ENCODE data around the gene KCNA1.

KCNA1 gene

DNA sequence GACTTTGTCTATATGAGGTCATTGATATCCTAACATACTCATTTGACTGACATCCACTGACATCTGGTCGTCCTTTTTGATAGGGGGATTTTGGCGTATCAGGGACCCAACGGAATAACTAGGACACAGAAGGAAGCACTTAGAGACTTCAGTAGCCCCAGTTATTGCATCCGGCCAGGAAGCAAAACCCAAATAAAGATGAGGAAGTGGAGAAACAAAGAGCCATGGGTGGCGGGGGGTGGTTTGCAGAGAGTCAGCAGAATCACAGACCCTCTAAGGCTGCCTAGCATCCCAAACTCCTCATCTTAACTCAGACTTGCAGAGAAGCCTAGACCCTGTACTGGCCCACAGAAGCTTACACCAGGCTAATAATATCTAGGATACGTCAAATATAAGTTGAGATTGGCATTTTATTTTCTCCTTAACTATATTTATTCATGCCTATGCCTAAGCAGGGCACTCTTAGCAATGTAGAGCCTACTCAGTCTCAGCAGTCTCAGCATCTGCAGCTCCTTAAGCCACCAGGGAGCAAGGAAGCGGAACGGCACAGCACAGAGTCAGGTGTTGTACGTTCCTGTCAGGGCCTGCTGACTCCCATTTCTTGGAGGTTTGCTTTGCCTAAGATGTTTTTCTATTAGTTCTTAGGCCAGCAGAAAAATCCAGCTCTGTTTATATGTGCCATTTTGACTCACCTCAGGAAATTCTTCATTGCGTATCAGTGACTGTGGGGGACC is 45.1 kb downstream of the KCNA1 start:
- no peak for DNase-seq (ENCODE audit: low read depth, low spot score)
- ChIA-PET POLR2A (no interaction called here), CTCF (no interaction called here)
- TF ChIP-seq, protein P1, sequence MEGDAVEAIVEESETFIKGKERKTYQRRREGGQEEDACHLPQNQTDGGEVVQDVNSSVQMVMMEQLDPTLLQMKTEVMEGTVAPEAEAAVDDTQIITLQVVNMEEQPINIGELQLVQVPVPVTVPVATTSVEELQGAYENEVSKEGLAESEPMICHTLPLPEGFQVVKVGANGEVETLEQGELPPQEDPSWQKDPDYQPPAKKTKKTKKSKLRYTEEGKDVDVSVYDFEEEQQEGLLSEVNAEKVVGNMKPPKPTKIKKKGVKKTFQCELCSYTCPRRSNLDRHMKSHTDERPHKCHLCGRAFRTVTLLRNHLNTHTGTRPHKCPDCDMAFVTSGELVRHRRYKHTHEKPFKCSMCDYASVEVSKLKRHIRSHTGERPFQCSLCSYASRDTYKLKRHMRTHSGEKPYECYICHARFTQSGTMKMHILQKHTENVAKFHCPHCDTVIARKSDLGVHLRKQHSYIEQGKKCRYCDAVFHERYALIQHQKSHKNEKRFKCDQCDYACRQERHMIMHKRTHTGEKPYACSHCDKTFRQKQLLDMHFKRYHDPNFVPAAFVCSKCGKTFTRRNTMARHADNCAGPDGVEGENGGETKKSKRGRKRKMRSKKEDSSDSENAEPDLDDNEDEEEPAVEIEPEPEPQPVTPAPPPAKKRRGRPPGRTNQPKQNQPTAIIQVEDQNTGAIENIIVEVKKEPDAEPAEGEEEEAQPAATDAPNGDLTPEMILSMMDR (IDR thresholded peaks at IDR 0.05; ENCODE audit: insufficient read depth, low read length, missing control alignments), result no peak
- no peak overlapping the region for H3K4me3 ChIP-seq (ENCODE audit: low read depth, low read length)

DNA sequence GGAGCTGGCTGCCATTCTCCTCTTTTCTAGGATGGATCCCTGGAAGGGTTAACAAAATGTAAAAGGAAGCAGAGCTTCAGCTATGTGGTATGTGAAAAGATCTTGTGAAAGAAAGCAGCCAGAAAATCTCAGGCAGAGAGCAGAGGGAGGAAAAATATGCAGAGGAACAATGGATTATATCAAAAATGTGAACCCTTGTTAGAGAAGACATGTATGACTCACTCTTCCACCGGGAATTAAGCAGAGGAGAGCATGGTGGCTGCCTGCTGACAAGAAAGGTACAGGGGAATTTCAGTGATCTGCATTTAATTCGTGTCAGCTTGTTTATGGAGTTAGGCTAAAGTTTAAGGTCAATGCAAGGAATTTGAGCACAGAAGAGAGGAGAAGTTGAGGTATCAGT is 46.3 kb downstream of the KCNA1 start:
- CTCF ChIA-PET, result interaction anchor here (1.0 to 1.3 kb wide), 2 partner anchors 98 to 101 kb away, joined by 3 to 10 read pairs; no protein-coding TSS in a partner anchor
- no peak for DNase-seq (ENCODE audit: low read depth, low spot score)
- H3K4me3 ChIP-seq (ENCODE audit: low read depth, low read length), result no peak overlapping the region
- TF ChIP-seq, protein P1 (IDR thresholded peaks at IDR 0.05; ENCODE audit: insufficient read depth, low read length, missing control alignments), result no peak
- POLR2A ChIA-PET, result no interaction called here

DNA sequence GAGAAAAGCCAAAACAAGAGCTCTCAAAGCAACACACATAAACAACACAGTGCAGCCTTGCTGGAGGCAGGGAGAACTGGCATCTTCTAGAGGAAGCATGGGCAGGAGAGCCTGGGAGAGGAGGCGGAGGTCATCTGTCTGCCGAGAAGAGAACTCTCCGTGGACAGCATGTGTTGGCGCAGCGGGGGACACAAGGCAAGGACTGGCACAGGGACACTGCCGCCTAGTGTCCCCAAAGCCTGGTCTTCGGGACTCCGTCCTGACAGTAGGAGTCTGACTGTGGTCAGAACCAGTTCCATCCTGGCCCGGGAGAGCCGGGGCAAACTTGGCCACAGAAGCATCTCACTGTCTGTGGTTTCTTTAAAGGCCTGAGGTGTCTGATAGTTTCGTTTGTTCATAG is 47.3 kb downstream of the KCNA1 start:
- no peak for DNase-seq (ENCODE audit: low read depth, low spot score)
- ChIA-PET CTCF (interaction anchor here (1.0 to 1.3 kb wide), 2 partner anchors 99 to 102 kb away, joined by 3 to 10 read pairs; no protein-coding TSS in a partner anchor), POLR2A (no interaction called here)
- H3K4me3 ChIP-seq (ENCODE audit: low read depth, low read length), result no peak overlapping the region
- TF ChIP-seq, protein P1 (IDR thresholded peaks at IDR 0.05; ENCODE audit: insufficient read depth, low read length, missing control alignments), result no peak

DNA sequence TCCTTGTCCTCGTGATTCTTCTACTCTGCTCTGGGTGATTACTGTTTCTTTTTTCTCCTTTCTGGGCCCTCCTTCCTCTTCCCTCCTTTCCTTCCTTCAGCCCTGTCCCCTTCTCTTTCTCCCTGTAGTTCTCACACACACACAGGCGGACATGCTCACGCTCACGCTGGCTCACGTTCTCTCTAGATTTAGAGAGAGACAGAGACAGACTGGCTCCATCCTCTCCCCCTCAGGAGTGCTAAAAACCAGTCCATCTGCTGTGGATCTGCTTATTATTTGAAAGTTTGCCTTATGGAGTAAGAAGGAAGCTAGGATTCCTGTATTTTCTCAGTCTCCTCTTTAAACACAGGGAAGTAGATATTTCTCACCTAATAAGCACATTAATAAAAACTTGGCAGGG is 48.1 kb downstream of the KCNA1 start:
- TF ChIP-seq, protein P1 (IDR thresholded peaks at IDR 0.05; ENCODE audit: insufficient read depth, low read length, missing control alignments), result no peak
- ChIA-PET POLR2A (no interaction called here), CTCF (no interaction called here)
- DNase-seq (ENCODE audit: low read depth, low spot score), result no peak
- no peak overlapping the region for H3K4me3 ChIP-seq (ENCODE audit: low read depth, low read length)

DNA sequence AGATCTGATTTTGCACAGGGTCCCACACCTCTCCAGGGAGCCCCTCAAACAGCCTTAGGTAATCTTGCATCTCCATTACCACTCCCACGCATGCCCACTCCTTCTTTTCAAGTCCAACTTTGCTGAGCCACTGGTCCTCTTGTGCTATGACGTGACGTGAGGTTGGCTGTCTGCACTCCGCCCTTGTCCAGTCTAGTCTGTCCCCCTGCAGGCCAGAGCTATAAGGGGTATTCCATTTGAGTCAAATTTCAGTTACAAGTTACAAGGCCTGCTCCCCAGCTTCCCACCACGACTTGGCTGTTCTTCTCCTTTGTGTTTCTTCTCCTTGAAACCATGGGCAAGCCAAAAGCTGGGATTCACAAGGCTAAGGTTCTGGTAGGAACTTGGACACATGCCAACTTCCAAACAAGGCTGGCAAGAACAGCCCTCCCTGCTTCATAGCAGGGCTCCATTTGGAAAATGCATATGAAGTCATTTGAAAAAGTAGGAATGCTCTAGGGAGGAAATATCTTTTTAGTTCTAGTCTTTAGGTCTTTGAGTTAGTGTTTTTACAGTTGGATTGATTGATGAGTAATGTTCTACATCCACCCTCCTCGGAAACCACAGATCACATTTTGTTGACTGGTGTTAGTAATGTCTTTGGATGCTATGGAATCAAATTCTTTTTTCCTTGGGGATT is 49.1 kb downstream of the KCNA1 start:
- H3K4me3 ChIP-seq (ENCODE audit: low read depth, low read length), result no peak overlapping the region
- ChIA-PET CTCF (no interaction called here), POLR2A (no interaction called here)
- TF ChIP-seq, protein P1 (IDR thresholded peaks at IDR 0.05; ENCODE audit: insufficient read depth, low read length, missing control alignments), result no peak
- DNase-seq (ENCODE audit: low read depth, low spot score), result no peak

DNA sequence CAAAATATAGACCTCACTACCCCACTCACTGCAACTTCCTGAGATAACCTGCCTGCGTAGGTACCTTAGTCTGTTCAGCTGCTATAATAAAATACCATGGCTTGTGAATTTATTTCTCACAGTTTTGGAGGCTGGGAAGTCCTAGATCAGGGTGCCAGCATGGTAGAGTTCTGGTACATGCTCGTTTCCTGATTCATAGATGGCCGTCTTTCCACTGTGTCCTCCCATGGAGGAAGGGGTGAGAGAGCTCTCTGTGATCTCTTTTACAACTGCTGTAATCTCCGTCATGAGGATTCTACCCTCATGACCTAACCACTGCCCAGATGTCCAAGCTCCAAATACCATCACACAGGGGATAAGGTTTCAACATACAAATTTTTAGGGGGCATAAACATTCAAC is 49.7 kb downstream of the KCNA1 start:
- no peak overlapping the region for H3K4me3 ChIP-seq (ENCODE audit: low read depth, low read length)
- ChIA-PET CTCF (interaction anchor here (1.1 kb wide), 1 partner anchor 34 kb away, joined by 3 read pairs; no protein-coding TSS in a partner anchor), POLR2A (no interaction called here)
- DNase-seq (ENCODE audit: low read depth, low spot score), result no peak
- TF ChIP-seq, protein P1 (IDR thresholded peaks at IDR 0.05; ENCODE audit: insufficient read depth, low read length, missing control alignments), result no peak

Measured in AG04449 (cell line).